Hematopoietic multipotent progenitor cell treated with erythropoietin and hydrocortisone succinate and interleukin-3 and kit ligand, for 17 days (in vitro differentiated cells): ENCODE results near the gene ANKRD23.

ENCODE experiments used
- DNase-seq: peaks from one replicate; pipeline ENCODE4 v3.0.0-alpha.2; 2015; ENCODE audit warnings: low spot score

Gene ANKRD23

GRCh38 chr2:96877042-96877451 lies 33.2 kb upstream of the ANKRD23 start:
- DNase-seq: no peak

- no peak for DNase-seq
Measured at GRCh38 chr2:96876269-96877041, 32.6 kb upstream of the ANKRD23 start.

DNA sequence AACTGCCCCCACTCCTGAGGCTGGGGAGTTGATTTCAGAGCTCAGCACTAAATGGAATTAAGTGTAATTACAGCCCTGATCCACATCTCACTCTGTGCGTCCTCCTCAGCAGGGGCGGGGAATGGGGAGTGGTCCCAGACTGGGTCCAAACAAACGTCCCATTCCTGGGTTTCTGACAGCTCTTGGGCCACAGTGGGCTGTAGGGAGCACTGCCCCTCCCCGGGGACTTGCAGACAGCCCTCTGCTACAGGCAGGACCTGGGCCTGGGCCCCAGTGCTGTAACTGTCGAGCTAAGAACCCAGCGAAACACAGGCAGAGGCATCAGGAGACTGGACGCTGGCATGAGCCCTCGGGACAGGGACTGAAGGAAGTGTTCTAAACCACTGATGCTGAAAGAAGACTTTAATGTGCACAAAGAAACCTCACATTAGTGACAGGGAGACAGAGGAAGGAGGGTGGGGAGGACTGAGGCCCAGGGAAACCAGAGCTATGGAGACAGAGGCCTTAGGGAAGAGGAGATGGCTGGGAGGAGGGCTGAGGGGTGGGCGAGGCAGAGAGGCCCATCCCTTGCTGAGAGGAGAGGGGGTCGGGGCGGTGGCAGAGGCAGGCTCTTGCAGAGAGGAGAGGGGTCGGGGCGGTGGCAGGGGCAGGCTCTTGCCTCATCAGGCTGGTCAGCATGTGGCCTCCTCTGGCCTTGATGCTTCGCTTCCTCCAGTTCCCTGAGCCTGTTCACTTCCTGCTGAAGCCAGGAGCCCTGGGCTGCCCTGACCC lies 31.9 kb upstream of the ANKRD23 start:
- DNase-seq: no peak

GRCh38 chr2:96874198-96874831 lies 30.5 kb upstream of the ANKRD23 start:
- DNase-seq: no peak

DNA sequence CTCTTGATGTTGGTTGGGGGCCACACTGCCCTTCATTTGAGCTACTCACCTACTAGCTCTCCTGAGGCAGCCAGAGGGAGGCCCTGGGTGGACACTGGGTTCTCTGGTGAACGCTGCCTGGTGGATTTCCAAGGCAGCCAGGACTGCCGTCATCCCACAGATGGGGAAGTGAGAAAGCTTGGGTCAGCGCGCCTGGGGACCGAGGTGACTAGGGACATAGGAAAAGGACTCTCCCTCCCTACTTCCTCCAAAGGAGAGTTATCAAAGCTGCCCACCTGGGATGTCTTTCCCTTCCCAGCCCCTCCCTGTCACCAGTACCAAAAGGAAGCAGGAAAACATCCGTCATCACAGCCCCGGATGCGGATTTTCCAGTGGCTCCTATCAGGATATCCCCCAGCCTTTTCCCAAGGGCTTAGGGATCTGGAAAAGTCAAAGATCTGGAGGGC lies 29.9 kb upstream of the ANKRD23 start:
- no peak for DNase-seq

DNA sequence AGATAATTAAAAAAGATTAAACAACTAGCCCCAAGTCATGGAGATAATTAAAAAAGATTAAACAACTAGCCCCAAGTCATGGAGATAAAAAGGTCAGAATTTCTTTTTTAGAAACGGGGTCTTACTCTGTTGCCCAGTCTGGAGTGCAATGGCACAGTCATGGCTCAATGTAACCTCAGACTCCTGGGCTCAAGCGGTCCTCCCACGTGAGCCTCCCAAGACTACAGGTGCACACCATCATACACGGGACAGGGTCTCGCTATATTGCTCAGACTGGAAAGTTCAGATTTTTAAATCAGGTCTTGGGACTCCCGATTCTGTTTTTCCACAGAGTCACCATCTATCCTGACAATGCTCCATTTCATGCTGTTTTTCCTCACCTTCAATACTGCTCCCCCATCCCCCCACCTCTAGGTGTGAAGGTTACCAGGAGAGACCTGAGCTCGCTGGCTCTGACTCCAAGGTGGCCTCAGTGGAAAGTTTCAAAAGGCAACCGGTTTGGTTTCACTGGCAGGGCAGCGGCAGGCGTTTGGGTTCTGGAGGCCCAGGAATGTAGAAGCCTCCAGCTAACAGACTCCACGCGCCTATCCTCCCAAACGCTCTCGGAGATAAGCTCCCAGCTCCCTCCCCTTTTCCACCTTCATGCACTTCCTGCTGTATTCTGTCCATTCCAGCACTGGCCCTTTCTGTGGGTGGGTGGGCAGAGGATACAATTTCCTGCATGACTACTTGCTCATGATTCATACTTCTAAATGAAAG lies 28.9 kb upstream of the ANKRD23 start:
- DNase-seq: no peak

- no peak for DNase-seq
Measured at GRCh38 chr2:96870626-96871255, 26.9 kb upstream of the ANKRD23 start.

DNA sequence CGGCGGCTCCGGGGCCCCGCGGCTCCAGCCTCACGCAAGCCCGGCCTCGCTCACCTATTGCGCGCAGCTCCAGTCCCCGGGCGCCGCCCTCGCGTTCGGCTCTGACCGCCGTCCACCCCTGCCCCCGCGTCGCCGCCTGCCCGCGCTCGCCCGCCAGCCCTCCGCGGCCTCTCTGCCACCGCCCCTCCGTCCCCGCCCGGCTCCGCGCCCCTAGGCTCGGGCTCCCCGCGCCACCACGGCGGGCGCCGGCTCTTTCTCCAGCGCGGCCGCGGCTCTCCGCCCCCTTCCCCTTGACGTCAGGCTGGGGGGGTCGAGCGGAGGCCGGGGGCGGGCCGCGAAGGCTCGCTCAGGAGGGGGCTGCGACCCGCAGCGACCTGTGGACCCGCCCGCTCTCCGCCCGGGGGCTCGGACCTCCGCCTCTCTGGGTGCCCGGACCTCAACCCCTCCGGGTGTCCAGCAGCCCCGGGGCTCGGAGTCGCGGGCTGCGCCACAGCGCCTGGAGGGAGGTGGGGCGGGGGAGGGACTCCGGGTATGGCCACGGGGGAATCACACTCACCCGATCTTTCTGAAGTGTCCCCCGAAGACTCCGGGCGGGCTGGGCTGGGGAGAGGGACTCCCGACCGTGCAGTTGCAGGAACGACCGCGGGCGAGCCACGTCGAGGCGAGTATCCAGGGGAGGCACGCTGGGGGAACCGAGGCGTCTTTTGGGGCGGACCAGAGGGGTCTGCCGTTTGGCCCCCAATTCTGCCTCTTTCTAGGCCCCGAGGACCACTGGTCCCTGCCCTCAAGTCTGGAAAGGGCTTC lies 26.2 kb upstream of the ANKRD23 start, which contains the start of gene SEMA4C:
TSS of gene SEMA4C (minus strand) at position 259 of the 804 bp plus-strand sequence. CDS start 2,194 bp downstream, outside the sequence.
- no peak for DNase-seq

GRCh38 chr2:96869281-96869821 lies 25.5 kb upstream of the ANKRD23 start:
- DNase-seq: no peak

- DNase-seq: no peak
Measured at GRCh38 chr2:96868555-96869280, 24.9 kb upstream of the ANKRD23 start.

DNA sequence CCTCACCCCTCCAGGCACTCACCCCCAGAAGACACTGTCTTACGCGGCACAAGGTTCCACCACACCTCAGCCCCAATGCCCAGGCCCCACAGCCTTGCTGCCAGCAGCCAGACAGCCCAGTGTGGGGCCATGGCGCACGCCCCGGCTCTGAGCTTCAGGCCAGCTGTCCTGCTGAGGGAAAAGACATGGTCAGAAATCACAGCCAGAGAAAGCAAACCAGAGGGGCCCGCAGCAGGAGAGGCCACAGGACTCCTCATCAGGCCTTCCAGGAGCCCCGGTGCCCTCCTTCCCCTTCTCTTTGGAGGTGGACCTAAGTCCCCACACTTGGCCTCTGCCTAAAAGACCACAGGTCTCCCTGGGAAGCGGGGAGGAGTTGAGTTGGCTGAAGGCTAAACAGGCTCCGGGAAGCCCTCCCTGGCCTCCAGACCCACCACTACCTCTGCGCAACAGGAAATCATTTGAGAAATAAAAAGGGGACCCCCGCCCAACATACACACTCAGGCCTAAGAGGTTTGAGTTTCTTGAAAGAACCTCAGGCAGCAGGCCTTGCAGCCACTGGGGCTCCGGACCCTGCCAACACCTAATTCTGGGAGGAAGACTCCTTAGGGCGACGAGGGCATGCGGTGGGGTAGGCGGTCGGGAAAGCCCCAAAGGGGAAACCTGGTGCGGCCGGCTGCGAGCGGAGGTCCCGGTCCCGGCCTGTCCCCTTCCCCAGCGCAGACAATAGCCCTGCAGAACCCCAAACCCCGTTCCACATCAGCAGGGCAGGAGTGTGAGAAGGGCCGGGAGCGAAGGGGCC lies 24.1 kb upstream of the ANKRD23 start:
- no peak for DNase-seq

GRCh38 chr2:96866986-96867755 lies 23.4 kb upstream of the ANKRD23 start:
- DNase-seq: no peak

GRCh38 chr2:96866586-96866985 lies 22.8 kb upstream of the ANKRD23 start:
- no peak for DNase-seq

DNA sequence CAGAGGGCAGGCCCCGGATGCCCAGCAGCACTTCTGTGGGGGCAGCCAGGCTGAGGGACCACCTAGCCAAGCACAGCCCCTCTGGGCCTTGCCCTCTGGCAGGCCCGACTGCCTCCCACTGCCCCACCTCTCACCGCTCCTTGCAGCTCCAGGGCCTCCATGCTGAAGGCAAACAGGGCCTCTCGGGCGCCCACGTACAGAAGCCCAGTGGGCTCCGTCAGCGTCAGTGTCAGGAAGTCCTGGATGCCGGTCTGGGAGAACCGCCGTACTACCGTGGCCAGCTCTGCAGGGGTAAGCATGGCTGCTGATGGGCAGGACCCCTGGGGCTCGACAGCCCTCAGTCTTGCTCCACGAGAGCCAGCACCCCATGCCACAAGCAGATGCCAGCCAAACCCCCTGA lies 22.3 kb upstream of the ANKRD23 start:
- no peak for DNase-seq

DNA sequence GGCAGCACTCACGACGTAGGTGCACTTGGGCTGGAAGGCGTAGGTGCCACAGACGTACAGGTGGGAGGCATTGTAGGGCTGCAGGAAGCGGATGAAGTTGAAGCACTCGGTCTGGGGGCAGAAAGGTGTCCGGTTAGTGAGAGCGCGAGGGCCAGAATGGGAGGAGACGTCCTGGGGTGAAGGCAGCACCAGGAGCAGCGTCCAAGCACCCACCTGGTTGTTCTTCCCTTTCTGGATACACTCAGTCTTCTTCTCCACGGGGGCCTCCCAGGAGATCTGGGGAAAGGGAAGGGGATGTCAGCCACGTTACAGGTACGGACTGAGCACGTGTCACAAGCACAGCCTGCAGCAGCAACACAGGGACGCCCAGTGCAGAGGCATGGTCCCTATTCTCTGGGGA lies 21.8 kb upstream of the ANKRD23 start:
- DNase-seq: no peak

GRCh38 chr2:96864343-96865091 lies 20.7 kb upstream of the ANKRD23 start:
- no peak for DNase-seq
